Neuronal stem cell (in vitro differentiated cells): Measurements from ENCODE around the gene TMEM244.

Experiments used
- DNase-seq: peaks from one replicate; pipeline ENCODE4 v3.0.0-alpha.2; 2013; ENCODE audit warnings: low spot score
- H2AFZ ChIP-seq: one replicate; pipeline ENCODE4 v1.6.1; 2013; ENCODE audit warnings: mild to moderate bottlenecking, low read length, inconsistent platforms
- H2AK5ac ChIP-seq: 2 replicates; pipeline ENCODE4 v1.6.1; 2013; ENCODE audit warnings: low read depth, mild to moderate bottlenecking, inconsistent platforms, low read length, moderate library complexity, mixed read lengths
- H2BK120ac ChIP-seq: 2 replicates; pipeline ENCODE4 v1.6.1; 2013; ENCODE audit warnings: low read depth, mild to moderate bottlenecking, inconsistent platforms, low read length, moderate library complexity, mixed read lengths
- H2BK12ac ChIP-seq: one replicate; pipeline ENCODE4 v1.6.1; 2013; ENCODE audit warnings: low read length, inconsistent platforms
- H2BK15ac ChIP-seq: 2 replicates; pipeline ENCODE4 v1.6.1; 2013; ENCODE audit warnings: mild to moderate bottlenecking, low read length, inconsistent platforms, mixed read lengths
- H2BK5ac ChIP-seq: one replicate; pipeline ENCODE4 v1.6.1; 2013; ENCODE audit warnings: inconsistent platforms, mild to moderate bottlenecking, low read length, moderate library complexity
- H3K14ac ChIP-seq: one replicate; pipeline ENCODE4 v1.6.1; 2013; ENCODE audit warnings: low read length, inconsistent platforms
- H3K18ac ChIP-seq: 2 replicates; pipeline ENCODE4 v1.6.1; 2013; ENCODE audit warnings: low read length, inconsistent platforms
- H3K23ac ChIP-seq: 2 replicates; pipeline ENCODE4 v1.6.1; 2013; ENCODE audit warnings: low read depth, mild to moderate bottlenecking, mixed read lengths, low read length, inconsistent platforms; ENCODE audit not compliant: poor library complexity
- H3K27ac ChIP-seq: replicated peaks from 3 replicates; pipeline ENCODE4 v1.5.1; 2013; ENCODE audit warnings: low read length, inconsistent platforms
- H3K27me3 ChIP-seq, 3 experiments: 2 replicates each; pipeline ENCODE4 v1.6.1; 2013; ENCODE audit warnings: low read length in 3 of 3, mild to moderate bottlenecking in 2 of 3, inconsistent platforms in 1 of 3, low read depth in 1 of 3, mixed read lengths in 1 of 3, moderate library complexity in 1 of 3; ENCODE audit not compliant: control insufficient read depth in 3 of 3, insufficient read depth in 3 of 3
- H3K36me3 ChIP-seq, 2 donors: replicated peaks in 1 of 2; 2 replicates each; pipeline ENCODE4 v1.6.1; 2013; ENCODE audit warnings: low read length in 2 of 2; ENCODE audit not compliant: control insufficient read depth in 2 of 2, insufficient read depth in 2 of 2
- H3K4ac ChIP-seq: 2 replicates; pipeline ENCODE4 v1.6.1; 2013; ENCODE audit warnings: inconsistent platforms, mild to moderate bottlenecking, low read length, moderate library complexity
- H3K4me1 ChIP-seq, 2 donors: 1 replicate in 1 of 2; 2 replicates in 1 of 2; pipeline ENCODE4 v1.6.1; 2013; ENCODE audit warnings: low read length in 2 of 2, low read depth in 1 of 2; ENCODE audit not compliant: control insufficient read depth in 2 of 2, insufficient read depth in 1 of 2
- H3K4me2 ChIP-seq: one replicate; pipeline ENCODE4 v1.6.1; 2013; ENCODE audit warnings: mild to moderate bottlenecking, low read length, inconsistent platforms; ENCODE audit not compliant: insufficient read depth, poor library complexity, severe bottlenecking
- H3K4me3 ChIP-seq, 2 donors: 2 replicates each; pipeline ENCODE4 v1.5.1; 2013; ENCODE audit warnings: low read length in 2 of 2, mild to moderate bottlenecking in 2 of 2, inconsistent platforms in 1 of 2, moderate library complexity in 1 of 2
- H3K79me1 ChIP-seq: one replicate; pipeline ENCODE4 v1.6.1; 2013; ENCODE audit warnings: low read depth, mild to moderate bottlenecking, inconsistent platforms, low read length, moderate library complexity
- H3K9ac ChIP-seq: one replicate; pipeline ENCODE4 v1.6.1; 2013; ENCODE audit warnings: mild to moderate bottlenecking, low read depth, low read length, inconsistent platforms; ENCODE audit not compliant: poor library complexity
- H3K9me3 ChIP-seq, 2 donors: replicated peaks in 1 of 2; 2 replicates each; pipeline versions ENCODE3 to v1.6.1; 2013; ENCODE audit warnings: low read length in 2 of 2, mild to moderate bottlenecking in 2 of 2, inconsistent platforms in 1 of 2, low read depth in 1 of 2, mixed read lengths in 1 of 2, moderate library complexity in 1 of 2; ENCODE audit not compliant: control insufficient read depth in 2 of 2, insufficient read depth in 1 of 2
- H4K8ac ChIP-seq: one replicate; pipeline ENCODE4 v1.6.1; 2013; ENCODE audit warnings: low read depth, mild to moderate bottlenecking, inconsistent platforms, low read length, moderate library complexity
- H4K91ac ChIP-seq: one replicate; pipeline ENCODE4 v1.6.1; 2013; ENCODE audit warnings: low read length, low read depth, mild to moderate bottlenecking, inconsistent platforms; ENCODE audit not compliant: poor library complexity
- WGBS, 2 donors: extraction: QIAGEN DNeasy Blood & Tissue Kit; methylation state at CpG; one replicate each; pipeline ENCODE4 v1.1.7; 2013; ENCODE audit warnings: missing lambda C conversion rate in 2 of 2, mixed read lengths in 1 of 2; ENCODE audit not compliant: insufficient read length in 2 of 2, insufficient replicate concordance in 1 of 2; ENCODE audit errors: extremely low coverage in 2 of 2; 5-methylcytosine and 5-hydroxymethylcytosine counted together

The TMEM244 gene

GRCh38 chr6:129894921-129895320, 33.8 kb upstream of the TMEM244 start:
- H2AK5ac ChIP-seq, result no peak overlapping the region
- no peaks in the 10 kb centered on the region for H3K9me3 ChIP-seq
- H3K79me1 ChIP-seq, result no peaks in the 10 kb centered on the region
- H2AFZ ChIP-seq, result no peak overlapping the region
- no peak overlapping the region for H3K4me3 ChIP-seq
- H2BK120ac ChIP-seq, result no peak overlapping the region
- DNase-seq, result no peak
- no peak overlapping the region for H3K27ac ChIP-seq
- H3K4me1 ChIP-seq, result no peaks in the 10 kb centered on the region
- H4K8ac ChIP-seq, result no peak overlapping the region
- no peak overlapping the region for H4K91ac ChIP-seq
- no peak overlapping the region for H3K18ac ChIP-seq
- no CpG with 5 or more reads among the region's 3 CpGs for WGBS, 2 donors
- H3K9ac ChIP-seq, result no peak overlapping the region
- no peak overlapping the region for H3K4me2 ChIP-seq
- no peak overlapping the region for H3K4ac ChIP-seq
- no peaks in the 10 kb centered on the region for H3K27me3 ChIP-seq
- no peak overlapping the region for H2BK15ac ChIP-seq
- H2BK5ac ChIP-seq, result no peak overlapping the region
- no peak overlapping the region for H2BK12ac ChIP-seq
- no peaks in the 10 kb centered on the region for H3K36me3 ChIP-seq
- H3K14ac ChIP-seq, result no peak overlapping the region
- no peak overlapping the region for H3K23ac ChIP-seq

- Histone ChIP-seq H3K4me1 (no peaks in the 10 kb centered on the region), H3K23ac (no peak overlapping the region), H2BK5ac (no peak overlapping the region), H3K36me3 (no peaks in the 10 kb centered on the region), H3K79me1 (no peaks in the 10 kb centered on the region), H3K4me3 (no peak overlapping the region), H3K18ac (no peak overlapping the region), H2BK120ac (no peak overlapping the region), H4K8ac (no peak overlapping the region), H3K27me3 (no peaks in the 10 kb centered on the region), H2AK5ac (no peak overlapping the region), H3K9ac (no peak overlapping the region), H4K91ac (no peak overlapping the region), H3K4me2 (no peak overlapping the region), H2BK12ac (no peak overlapping the region), H3K14ac (no peak overlapping the region), H3K9me3 (no peaks in the 10 kb centered on the region), H2BK15ac (no peak overlapping the region), H3K4ac (no peak overlapping the region), H3K27ac (no peak overlapping the region), H2AFZ (no peak overlapping the region)
- no peak for DNase-seq
These were observed 32.5 kb upstream of the TMEM244 start for GRCh38 chr6:129893640-129894039.

- Histone ChIP-seq H3K4me1 (no peaks in the 10 kb centered on the region), H4K91ac (no peak overlapping the region), H2BK15ac (no peak overlapping the region), H2AK5ac (no peak overlapping the region), H2BK12ac (no peak overlapping the region), H3K23ac (no peak overlapping the region), H3K4me3 (no peak overlapping the region), H3K36me3 (no peaks in the 10 kb centered on the region), H3K14ac (no peak overlapping the region), H2AFZ (no peak overlapping the region), H3K9ac (no peak overlapping the region), H2BK120ac (no peak overlapping the region), H3K79me1 (no peaks in the 10 kb centered on the region), H3K9me3 (no peaks in the 10 kb centered on the region), H2BK5ac (no peak overlapping the region), H3K27ac (no peak overlapping the region), H3K4ac (no peak overlapping the region), H4K8ac (no peak overlapping the region), H3K4me2 (no peak overlapping the region), H3K18ac (no peak overlapping the region), H3K27me3 (no peaks in the 10 kb centered on the region)
- no CpG with 5 or more reads among the region's 4 CpGs for WGBS, 2 donors
- no peak for DNase-seq
These were observed 29.6 kb upstream of the TMEM244 start for GRCh38 chr6:129890701-129891100.

GRCh38 chr6:129890164-129890563, 29.0 kb upstream of the TMEM244 start:
- H3K4me1 ChIP-seq, result no peaks in the 10 kb centered on the region
- H3K36me3 ChIP-seq, result no peaks in the 10 kb centered on the region
- H3K4me2 ChIP-seq, result no peak overlapping the region
- H3K14ac ChIP-seq, result no peak overlapping the region
- H3K9ac ChIP-seq, result no peak overlapping the region
- no peak overlapping the region for H2BK5ac ChIP-seq
- H3K4me3 ChIP-seq, result no peak overlapping the region
- H4K8ac ChIP-seq, result no peak overlapping the region
- no peak overlapping the region for H2BK12ac ChIP-seq
- DNase-seq, result no peak
- no peak overlapping the region for H3K23ac ChIP-seq
- no peak overlapping the region for H2AFZ ChIP-seq
- no peak overlapping the region for H3K18ac ChIP-seq
- H3K79me1 ChIP-seq, result no peaks in the 10 kb centered on the region
- no peaks in the 10 kb centered on the region for H3K27me3 ChIP-seq
- no peak overlapping the region for H3K27ac ChIP-seq
- H2BK120ac ChIP-seq, result no peak overlapping the region
- no peak overlapping the region for H2BK15ac ChIP-seq
- no peak overlapping the region for H3K4ac ChIP-seq
- H2AK5ac ChIP-seq, result no peak overlapping the region
- H3K9me3 ChIP-seq, result no peaks in the 10 kb centered on the region
- whole genome bisulfite sequencing, 2 donors, result no CpG with 5 or more reads among the region's 2 CpGs
- no peak overlapping the region for H4K91ac ChIP-seq
